ENCODE results near the gene PLEKHB2. TPM values are rescaled to one million over a fixed set of nuclear protein-coding genes. Genes with fewer than 3 reads are reported as not detected.

The PLEKHB2 gene
- total RNA-seq, 2 experiments from 2014 or later, result 39.9 to 42.4 TPM

DNA sequence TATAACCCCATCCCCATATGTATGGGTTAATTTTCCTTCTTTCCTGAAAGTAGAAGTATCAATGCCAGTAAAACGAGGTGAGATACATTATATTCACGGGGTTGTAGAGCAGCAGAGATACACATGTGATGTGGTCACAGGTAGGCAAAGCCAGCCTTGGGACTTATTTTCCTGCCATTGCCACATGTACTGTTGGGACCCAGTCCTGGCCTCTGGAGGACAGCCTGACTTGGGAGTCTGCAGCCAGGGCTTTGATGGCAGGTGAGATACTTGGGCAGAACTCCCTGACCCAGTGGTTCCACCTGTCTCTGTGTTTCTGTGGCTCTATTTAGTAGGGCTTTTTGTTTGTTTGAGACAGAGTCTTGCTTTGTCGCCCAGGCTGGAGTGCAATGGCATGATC lies 18.1 kb downstream of the PLEKHB2 start:
- POLR2A ChIA-PET, result interaction anchor here (0.7 kb wide), 1 partner anchor 16 kb away, joined by 4 read pairs; no protein-coding TSS in a partner anchor
- CTCF ChIA-PET, result no interaction called here
- Mint-ChIP-seq H3K27ac (no peak overlapping the region), H3K4me1 (peaks cover 7% of the 10 kb centered on the region), H3K27me3 (no peaks in the 10 kb centered on the region), H3K36me3 (ENCODE audit: low read depth) (peaks cover 50% of the 10 kb centered on the region), H3K4me3 (no peak overlapping the region), H3K9me3 (ENCODE audit: low read depth) (no peaks in the 10 kb centered on the region)
- no peak for DNase-seq
- intact Hi-C loops (cut with DNase I, micrococcal nuclease), result no loop called here
- no peak for ATAC-seq

DNA sequence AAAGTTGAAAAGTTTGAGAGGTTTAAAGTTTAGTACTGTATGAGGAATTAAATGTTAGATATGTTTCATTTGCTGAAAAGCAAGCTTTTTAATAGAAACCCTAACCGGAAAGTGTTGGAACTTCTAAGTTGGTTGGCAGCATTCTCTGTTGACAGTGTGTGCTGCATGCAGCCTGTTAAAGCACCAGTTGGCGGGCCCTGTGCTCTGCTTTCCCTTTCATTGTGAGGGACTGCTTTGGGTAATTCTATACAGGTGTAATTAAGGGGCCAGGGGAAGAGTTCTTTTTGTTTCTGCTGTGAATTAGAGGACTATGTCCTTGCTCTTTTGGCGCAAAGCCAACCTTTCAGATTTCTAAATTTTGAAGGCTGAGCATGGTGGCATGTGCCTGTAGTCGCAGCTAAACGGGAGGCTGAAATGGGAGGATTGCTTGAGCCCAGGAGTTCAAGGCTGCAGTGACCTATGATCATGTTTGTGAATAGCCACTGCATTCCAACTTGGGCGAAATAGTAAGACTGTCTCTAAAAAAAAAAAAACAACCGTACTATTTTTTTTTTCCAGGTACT lies 20.1 kb downstream of the PLEKHB2 start:
- DNase-seq (no peak), ATAC-seq (no peak)
- no peak overlapping the region for H3K4me3 Mint-ChIP-seq
- no peaks in the 10 kb centered on the region for H3K27me3 Mint-ChIP-seq
- H3K27ac Mint-ChIP-seq, result no peak overlapping the region
- ChIA-PET CTCF (no interaction called here), POLR2A (no interaction called here)
- intact Hi-C loops (cut with DNase I, micrococcal nuclease), result no loop called here
- peaks cover 2% of the 10 kb centered on the region for H3K4me1 Mint-ChIP-seq
- no peaks in the 10 kb centered on the region for H3K9me3 Mint-ChIP-seq (ENCODE audit: low read depth)
- H3K36me3 Mint-ChIP-seq (ENCODE audit: low read depth), result peaks cover 63% of the 10 kb centered on the region

DNA sequence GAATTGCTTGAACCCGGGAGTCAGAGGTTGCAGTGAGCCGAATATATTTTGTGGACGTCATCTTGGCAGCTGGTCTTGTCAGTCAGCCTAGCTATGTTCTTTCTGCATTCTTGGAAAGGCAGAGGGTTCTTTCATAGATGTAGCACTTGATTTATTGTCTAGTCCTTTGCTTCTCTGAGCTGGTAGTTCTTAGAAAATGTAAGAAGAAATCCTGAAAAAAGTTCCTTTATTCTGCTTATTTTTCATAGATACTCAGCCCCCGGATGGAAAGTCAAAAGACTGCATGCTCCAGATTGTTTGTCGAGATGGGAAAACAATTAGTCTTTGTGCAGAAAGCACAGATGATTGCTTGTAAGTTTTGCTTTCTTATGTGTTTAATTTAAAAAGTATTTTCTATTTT lies 21.3 kb downstream of the PLEKHB2 start:
- ATAC-seq, result no peak
- no peak for DNase-seq
- POLR2A ChIA-PET, result no interaction called here
- Mint-ChIP-seq H3K4me1 (peaks cover 2% of the 10 kb centered on the region), H3K9me3 (ENCODE audit: low read depth) (no peaks in the 10 kb centered on the region), H3K27me3 (no peaks in the 10 kb centered on the region), H3K4me3 (no peak overlapping the region), H3K36me3 (ENCODE audit: low read depth) (peaks cover 61% of the 10 kb centered on the region), H3K27ac (no peak overlapping the region)
- intact Hi-C loops (cut with DNase I, micrococcal nuclease), result no loop called here
- CTCF ChIA-PET, result no interaction called here

DNA sequence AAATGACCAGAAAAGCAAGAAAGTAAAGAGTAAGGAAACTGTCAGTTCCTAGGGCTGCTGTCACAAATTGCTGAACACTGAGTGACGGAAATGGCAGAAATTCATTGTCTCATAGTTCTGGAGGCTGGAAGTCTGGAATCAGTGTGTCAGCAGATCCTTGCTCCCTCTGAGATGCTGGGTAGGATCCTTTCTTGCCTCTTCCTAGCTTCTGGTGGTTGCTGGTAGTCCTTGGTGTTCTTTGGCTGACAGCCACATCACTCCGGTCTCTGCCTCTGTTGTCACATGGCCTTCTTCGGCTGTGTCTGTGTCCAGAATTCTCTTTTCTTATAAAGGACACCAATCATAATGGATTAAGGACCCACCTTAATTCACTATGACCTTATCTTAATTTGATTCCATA lies 21.9 kb downstream of the PLEKHB2 start:
- Mint-ChIP-seq H3K9me3 (ENCODE audit: low read depth) (no peaks in the 10 kb centered on the region), H3K27me3 (no peaks in the 10 kb centered on the region), H3K36me3 (ENCODE audit: low read depth) (peaks cover 58% of the 10 kb centered on the region), H3K4me1 (no peaks in the 10 kb centered on the region), H3K4me3 (no peak overlapping the region), H3K27ac (no peak overlapping the region)
- POLR2A ChIA-PET, result no interaction called here
- DNase-seq (no peak), ATAC-seq (no peak)
- intact Hi-C loops (cut with DNase I, micrococcal nuclease), result no loop called here
- CTCF ChIA-PET, result no interaction called here

DNA sequence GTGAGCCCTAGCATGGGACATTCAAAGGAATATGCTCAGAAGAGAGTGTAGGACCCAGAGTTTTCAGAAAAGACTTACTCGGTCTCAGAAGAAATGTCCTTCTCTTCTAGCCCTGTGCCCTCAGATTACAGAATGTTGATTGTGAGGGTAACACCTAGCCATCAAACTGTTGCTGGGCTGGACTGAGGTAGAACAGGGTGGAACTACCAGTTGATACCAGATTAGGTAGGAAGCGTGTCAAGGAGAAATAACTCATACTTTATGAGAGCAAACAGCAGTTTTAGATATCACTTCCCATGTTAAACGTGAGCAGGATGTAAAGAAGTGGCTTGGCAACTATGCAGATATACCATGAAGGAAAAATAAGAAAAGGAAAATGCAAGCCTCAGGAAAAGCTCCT lies 22.8 kb downstream of the PLEKHB2 start:
- CTCF ChIA-PET, result no interaction called here
- no peak for DNase-seq
- no peak overlapping the region for H3K4me3 Mint-ChIP-seq
- no peaks in the 10 kb centered on the region for H3K27me3 Mint-ChIP-seq
- no peak overlapping the region for H3K27ac Mint-ChIP-seq
- peaks cover 54% of the 10 kb centered on the region for H3K36me3 Mint-ChIP-seq (ENCODE audit: low read depth)
- ATAC-seq, result no peak
- POLR2A ChIA-PET, result no interaction called here
- intact Hi-C loops (cut with DNase I, micrococcal nuclease), result no loop called here
- H3K9me3 Mint-ChIP-seq (ENCODE audit: low read depth), result no peaks in the 10 kb centered on the region
- H3K4me1 Mint-ChIP-seq, result no peaks in the 10 kb centered on the region

DNA sequence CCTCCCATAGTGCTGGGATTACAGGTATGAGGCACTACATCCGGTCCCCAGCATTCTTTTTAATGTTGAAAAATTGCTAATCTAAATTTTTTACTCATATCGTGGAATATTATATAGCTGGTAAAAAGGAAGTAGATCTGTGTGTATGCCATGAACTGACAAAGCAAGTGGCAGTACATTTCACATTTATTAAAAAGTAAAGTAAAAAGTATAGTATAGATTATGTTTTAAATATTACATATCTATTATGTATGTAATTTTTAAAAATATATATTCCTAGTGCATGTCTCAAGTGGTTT lies 25.1 kb downstream of the PLEKHB2 start:
- peaks cover 49% of the 10 kb centered on the region for H3K36me3 Mint-ChIP-seq (ENCODE audit: low read depth)
- CTCF ChIA-PET, result no interaction called here
- no peaks in the 10 kb centered on the region for H3K27me3 Mint-ChIP-seq
- H3K27ac Mint-ChIP-seq, result no peak overlapping the region
- intact Hi-C loops (cut with DNase I, micrococcal nuclease), result no loop called here
- POLR2A ChIA-PET, result no interaction called here
- no peaks in the 10 kb centered on the region for H3K4me1 Mint-ChIP-seq
- no peak overlapping the region for H3K4me3 Mint-ChIP-seq
- no peak for DNase-seq
- no peak for ATAC-seq
- H3K9me3 Mint-ChIP-seq (ENCODE audit: low read depth), result no peaks in the 10 kb centered on the region

DNA sequence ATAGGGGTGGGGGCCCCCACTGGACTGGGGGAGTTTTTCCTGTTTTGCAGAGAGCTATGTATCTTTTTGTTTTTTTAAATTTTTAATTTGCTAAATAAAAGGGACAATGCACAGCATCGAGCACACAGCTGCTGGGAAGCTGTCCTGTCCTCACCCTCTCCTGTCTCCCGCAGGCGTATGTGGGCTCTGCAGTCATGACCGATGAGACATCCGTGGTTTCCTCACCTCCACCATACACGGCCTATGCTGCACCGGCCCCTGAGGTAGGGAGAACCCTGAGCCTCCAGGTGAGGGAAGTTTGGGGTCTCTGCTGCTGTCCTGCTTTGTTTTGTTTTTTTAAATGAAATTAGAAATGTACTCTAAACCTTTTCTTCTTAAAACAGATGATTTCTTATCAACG lies 27.6 kb downstream of the PLEKHB2 start:
- ChIA-PET CTCF (interaction anchor here (1.0 to 1.8 kb wide), 2 partner anchors 20 to 26 kb away, joined by 4 read pairs; no protein-coding TSS in a partner anchor), POLR2A (no interaction called here)
- Mint-ChIP-seq H3K4me3 (no peak overlapping the region), H3K36me3 (ENCODE audit: low read depth) (peaks cover 38% of the 10 kb centered on the region), H3K9me3 (ENCODE audit: low read depth) (no peaks in the 10 kb centered on the region), H3K27ac (no peak overlapping the region), H3K27me3 (no peaks in the 10 kb centered on the region), H3K4me1 (no peaks in the 10 kb centered on the region)
- ATAC-seq, result peak; percentile 36
- no peak for DNase-seq
- intact Hi-C loops (cut with DNase I, micrococcal nuclease), result no loop called here

DNA sequence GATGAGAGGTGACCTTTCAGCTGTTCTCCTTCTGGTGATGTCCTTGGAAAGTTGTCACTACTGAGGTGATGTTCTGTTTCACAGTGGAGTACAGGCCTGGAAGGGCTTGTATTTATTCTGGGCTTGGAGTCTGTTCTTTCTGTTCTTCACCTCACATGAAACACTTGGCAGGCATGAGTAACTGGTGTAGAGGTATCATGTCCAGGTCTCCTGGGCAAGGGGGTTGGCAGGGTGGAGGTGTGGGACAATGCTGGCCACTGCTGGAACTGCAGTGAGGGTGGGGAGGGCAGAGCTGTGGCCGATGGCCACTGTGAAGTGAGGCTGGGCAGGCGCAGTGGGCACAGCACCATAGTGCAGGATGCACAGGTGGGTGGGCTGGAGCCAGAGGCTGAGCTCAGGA lies 35.4 kb downstream of the PLEKHB2 start:
- ChIA-PET POLR2A (no interaction called here), CTCF (interaction anchor here (0.7 kb wide), 1 partner anchor 1858 kb away, joined by 3 read pairs; no protein-coding TSS in a partner anchor)
- H3K4me3 Mint-ChIP-seq, result no peak overlapping the region
- no peak overlapping the region for H3K27ac Mint-ChIP-seq
- no peaks in the 10 kb centered on the region for H3K9me3 Mint-ChIP-seq (ENCODE audit: low read depth)
- peaks cover 5% of the 10 kb centered on the region for H3K4me1 Mint-ChIP-seq
- no peaks in the 10 kb centered on the region for H3K27me3 Mint-ChIP-seq
- H3K36me3 Mint-ChIP-seq (ENCODE audit: low read depth), result peaks cover 42% of the 10 kb centered on the region
- intact Hi-C loops (cut with DNase I, micrococcal nuclease), result no loop called here
- no peak for DNase-seq
- ATAC-seq, result no peak

DNA sequence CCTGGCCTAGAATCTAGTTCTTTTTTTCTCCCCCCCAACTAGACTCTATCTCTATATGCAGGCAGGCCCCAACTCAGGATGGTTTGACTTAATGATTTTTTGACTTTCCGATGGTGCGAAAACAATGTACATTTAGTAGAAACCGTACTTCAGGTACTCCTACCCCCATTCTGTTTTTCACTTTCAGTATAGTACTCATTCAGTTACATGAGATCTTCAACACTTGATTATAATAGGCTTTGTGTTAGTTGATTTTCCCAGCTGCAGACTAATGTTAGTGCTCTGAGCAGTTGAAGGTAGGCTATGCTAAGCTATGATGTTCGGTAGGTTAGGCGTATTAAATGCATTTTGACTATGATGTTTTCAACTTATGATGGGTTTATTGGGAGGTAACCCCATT lies 37.7 kb downstream of the PLEKHB2 start:
- H3K27ac Mint-ChIP-seq, result no peak overlapping the region
- no peak for DNase-seq
- POLR2A ChIA-PET, result no interaction called here
- peaks cover 5% of the 10 kb centered on the region for H3K4me1 Mint-ChIP-seq
- H3K4me3 Mint-ChIP-seq, result no peak overlapping the region
- intact Hi-C loops (cut with DNase I, micrococcal nuclease), result no loop called here
- CTCF ChIA-PET, result no interaction called here
- H3K36me3 Mint-ChIP-seq (ENCODE audit: low read depth), result peaks cover 39% of the 10 kb centered on the region
- H3K9me3 Mint-ChIP-seq (ENCODE audit: low read depth), result no peaks in the 10 kb centered on the region
- no peaks in the 10 kb centered on the region for H3K27me3 Mint-ChIP-seq
- peak; percentile 53 for ATAC-seq

DNA sequence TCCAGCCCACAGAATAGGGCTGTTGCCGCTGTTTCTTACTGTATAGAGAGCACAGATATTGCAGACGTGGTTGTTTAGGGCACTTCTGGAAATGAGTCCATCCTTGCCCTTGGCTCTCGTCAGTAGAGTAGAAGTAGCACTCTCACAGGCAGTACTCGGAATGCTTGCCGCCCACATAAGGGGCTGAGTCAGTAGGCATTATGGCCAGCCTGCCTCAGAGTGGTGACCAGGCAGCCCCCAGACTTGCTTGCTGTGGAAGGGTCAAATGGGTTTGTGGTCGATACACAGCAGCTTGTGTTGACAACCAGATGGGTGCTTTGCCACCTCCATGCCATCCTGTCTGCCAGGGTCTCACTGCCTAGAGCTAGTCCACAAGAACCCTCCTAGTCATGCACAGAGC lies 38.7 kb downstream of the PLEKHB2 start:
- no peak overlapping the region for H3K4me3 Mint-ChIP-seq
- DNase-seq (no peak), ATAC-seq (no peak)
- ChIA-PET POLR2A (no interaction called here), CTCF (interaction anchor here (1.4 kb wide), 1 partner anchor 32 kb away, joined by 4 read pairs; no protein-coding TSS in a partner anchor)
- H3K9me3 Mint-ChIP-seq (ENCODE audit: low read depth), result no peaks in the 10 kb centered on the region
- H3K27me3 Mint-ChIP-seq, result no peaks in the 10 kb centered on the region
- peaks cover 5% of the 10 kb centered on the region for H3K4me1 Mint-ChIP-seq
- H3K36me3 Mint-ChIP-seq (ENCODE audit: low read depth), result peaks cover 41% of the 10 kb centered on the region
- no peak overlapping the region for H3K27ac Mint-ChIP-seq
- intact Hi-C loops (cut with DNase I, micrococcal nuclease), result no loop called here

DNA sequence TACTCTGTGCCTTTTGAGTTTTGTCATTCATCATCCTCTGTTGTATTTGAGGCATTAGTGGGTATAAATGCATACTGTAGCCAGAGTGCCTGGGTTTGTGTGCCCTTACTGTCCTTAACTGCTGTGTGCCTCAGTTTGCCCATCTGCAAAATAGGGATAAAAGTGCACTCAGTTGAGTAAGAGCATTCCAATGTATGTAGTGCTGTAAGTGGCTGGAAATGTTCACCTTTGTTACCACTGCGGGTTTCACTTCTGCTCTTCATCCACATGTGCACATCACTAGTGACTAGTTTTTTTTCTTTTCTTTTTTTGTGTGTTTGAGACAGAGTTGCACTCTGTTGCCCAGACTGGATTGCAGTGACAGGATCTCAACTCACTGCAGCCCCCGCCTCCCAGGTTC lies 39.9 kb downstream of the PLEKHB2 start:
- intact Hi-C loops (cut with DNase I, micrococcal nuclease), result no loop called here
- DNase-seq (no peak), ATAC-seq (no peak)
- POLR2A ChIA-PET, result no interaction called here
- H3K4me1 Mint-ChIP-seq, result peaks cover 5% of the 10 kb centered on the region
- H3K4me3 Mint-ChIP-seq, result no peak overlapping the region
- CTCF ChIA-PET, result interaction anchor here (1.4 kb wide), 1 partner anchor 33 kb away, joined by 4 read pairs; no protein-coding TSS in a partner anchor
- H3K36me3 Mint-ChIP-seq (ENCODE audit: low read depth), result peaks cover 36% of the 10 kb centered on the region
- no peak overlapping the region for H3K27ac Mint-ChIP-seq
- no peaks in the 10 kb centered on the region for H3K27me3 Mint-ChIP-seq
- no peaks in the 10 kb centered on the region for H3K9me3 Mint-ChIP-seq (ENCODE audit: low read depth)

DNA sequence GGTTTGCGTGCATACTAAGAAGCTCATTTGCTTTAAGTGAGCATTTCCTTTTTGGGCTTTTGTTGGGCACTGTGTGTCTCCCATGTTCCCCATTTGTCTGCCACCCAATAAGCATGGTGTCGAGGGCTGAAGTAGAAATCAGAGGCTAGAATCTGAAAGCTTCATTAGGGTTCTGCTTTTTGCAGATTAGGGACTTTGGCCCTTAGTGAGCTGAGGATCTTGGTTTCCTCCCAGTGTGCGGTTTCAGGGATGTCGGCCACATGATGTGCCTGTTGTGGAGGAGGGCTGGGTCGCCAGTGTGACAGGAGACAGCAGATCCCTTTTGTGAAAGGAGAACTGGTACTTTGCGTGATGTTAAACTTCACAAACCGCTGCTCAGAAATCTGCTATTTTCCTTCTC lies 41.1 kb downstream of the PLEKHB2 start:
- DNase-seq, result no peak
- Mint-ChIP-seq H3K27me3 (no peaks in the 10 kb centered on the region), H3K4me1 (peaks cover 5% of the 10 kb centered on the region), H3K9me3 (ENCODE audit: low read depth) (no peaks in the 10 kb centered on the region), H3K36me3 (ENCODE audit: low read depth) (peaks cover 28% of the 10 kb centered on the region), H3K27ac (no peak overlapping the region), H3K4me3 (no peak overlapping the region)
- ChIA-PET CTCF (no interaction called here), POLR2A (interaction anchor here (0.6 kb wide), 2 partner anchors 31 to 33 kb away, joined by 3 to 4 read pairs; no protein-coding TSS in a partner anchor)
- intact Hi-C loops (cut with DNase I, micrococcal nuclease), result no loop called here
- ATAC-seq, result no peak

DNA sequence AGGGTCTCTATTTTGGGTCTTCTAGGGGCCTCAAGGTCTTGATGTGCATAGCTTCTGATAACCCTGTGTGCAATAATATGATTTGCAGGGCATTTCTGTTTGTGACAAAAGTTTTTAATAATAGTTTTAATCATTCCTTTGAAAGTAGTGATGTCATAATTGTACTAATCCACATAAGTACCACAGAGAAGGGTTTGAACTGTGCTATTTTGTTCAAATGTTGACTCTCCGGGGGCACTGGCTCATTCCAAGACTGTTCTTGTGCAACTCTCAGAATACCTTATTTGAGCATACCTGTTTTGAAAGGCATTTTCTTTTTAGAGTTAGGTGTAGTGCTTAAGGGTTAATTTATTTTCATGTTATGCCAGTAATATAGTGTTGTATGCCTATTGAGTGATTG lies 41.6 kb downstream of the PLEKHB2 start:
- Mint-ChIP-seq H3K9me3 (ENCODE audit: low read depth) (no peaks in the 10 kb centered on the region), H3K27me3 (no peaks in the 10 kb centered on the region), H3K36me3 (ENCODE audit: low read depth) (peaks cover 28% of the 10 kb centered on the region), H3K4me1 (peaks cover 5% of the 10 kb centered on the region), H3K4me3 (no peak overlapping the region), H3K27ac (no peak overlapping the region)
- DNase-seq, result no peak
- no peak for ATAC-seq
- intact Hi-C loops (cut with DNase I, micrococcal nuclease), result no loop called here
- CTCF ChIA-PET, result no interaction called here
- POLR2A ChIA-PET, result no interaction called here

Measured in activated CD4-positive, alpha-beta T cell treated with anti-CD3 and anti-CD28 coated beads for 36 hours (primary cell).